ENCODE measurements around the gene HIVEP2. TPM values are rescaled to one million over a fixed set of nuclear protein-coding genes. Genes with fewer than 3 reads are reported as not detected.

Gene HIVEP2
- total RNA-seq, 1 donor = 28.9 TPM

DNA sequence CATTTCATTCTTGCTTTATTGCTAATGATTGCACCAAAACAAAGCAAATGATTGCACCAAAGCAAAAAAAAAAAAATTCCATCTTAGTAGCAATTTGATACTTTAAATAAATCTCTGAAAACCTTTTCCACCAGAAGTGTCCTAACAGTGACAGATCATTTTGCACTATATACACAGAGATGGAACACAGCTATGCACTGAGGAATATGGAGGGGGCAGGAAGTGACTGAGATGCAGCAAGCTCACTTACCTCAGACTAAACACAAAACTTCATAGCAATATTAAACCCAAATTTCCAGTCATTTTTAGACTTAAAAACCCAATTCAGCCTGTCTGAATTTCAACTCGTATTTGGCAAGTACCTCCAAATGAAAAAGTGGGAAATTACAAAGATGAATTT lies 41.2 kb downstream of the HIVEP2 start:
- TF ChIP-seq, protein P1, sequence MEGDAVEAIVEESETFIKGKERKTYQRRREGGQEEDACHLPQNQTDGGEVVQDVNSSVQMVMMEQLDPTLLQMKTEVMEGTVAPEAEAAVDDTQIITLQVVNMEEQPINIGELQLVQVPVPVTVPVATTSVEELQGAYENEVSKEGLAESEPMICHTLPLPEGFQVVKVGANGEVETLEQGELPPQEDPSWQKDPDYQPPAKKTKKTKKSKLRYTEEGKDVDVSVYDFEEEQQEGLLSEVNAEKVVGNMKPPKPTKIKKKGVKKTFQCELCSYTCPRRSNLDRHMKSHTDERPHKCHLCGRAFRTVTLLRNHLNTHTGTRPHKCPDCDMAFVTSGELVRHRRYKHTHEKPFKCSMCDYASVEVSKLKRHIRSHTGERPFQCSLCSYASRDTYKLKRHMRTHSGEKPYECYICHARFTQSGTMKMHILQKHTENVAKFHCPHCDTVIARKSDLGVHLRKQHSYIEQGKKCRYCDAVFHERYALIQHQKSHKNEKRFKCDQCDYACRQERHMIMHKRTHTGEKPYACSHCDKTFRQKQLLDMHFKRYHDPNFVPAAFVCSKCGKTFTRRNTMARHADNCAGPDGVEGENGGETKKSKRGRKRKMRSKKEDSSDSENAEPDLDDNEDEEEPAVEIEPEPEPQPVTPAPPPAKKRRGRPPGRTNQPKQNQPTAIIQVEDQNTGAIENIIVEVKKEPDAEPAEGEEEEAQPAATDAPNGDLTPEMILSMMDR (IDR thresholded peaks at IDR 0.05; ENCODE audit: insufficient read depth, low read depth, low read length) = no peak
- no peak overlapping the region for H3K4me3 ChIP-seq (ENCODE audit: low read depth, low read length)
- no peak for DNase-seq (ENCODE audit: low read depth)

- peak; percentile 98 for DNase-seq (ENCODE audit: low read depth)
- TF ChIP-seq, protein P1 (IDR thresholded peaks at IDR 0.05; ENCODE audit: insufficient read depth, low read depth, low read length) = no peak
- H3K4me3 ChIP-seq (ENCODE audit: low read depth, low read length) = peak overlapping the region; percentile 19
Observed at GRCh38 chr6:142902636-142903053, 42.3 kb downstream of the HIVEP2 start.

DNA sequence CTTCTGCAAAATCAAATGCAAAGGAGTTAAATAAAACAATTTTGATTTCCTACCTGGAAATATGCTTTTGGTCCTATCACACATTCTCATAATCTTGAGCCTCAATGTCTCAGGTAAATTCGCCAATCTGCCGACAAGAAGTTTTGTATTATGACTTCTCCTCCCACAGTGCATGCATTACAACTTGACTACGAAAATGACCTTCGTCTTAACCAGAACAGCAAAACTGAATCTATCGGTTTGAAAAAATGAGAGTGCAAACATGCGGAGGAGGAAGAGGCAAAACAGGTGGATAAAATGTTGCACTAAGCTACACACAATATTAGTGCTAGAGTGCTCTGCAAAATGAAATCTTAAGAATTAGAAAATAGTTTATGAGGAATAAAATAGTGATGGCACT lies 43.4 kb downstream of the HIVEP2 start:
- H3K4me3 ChIP-seq (ENCODE audit: low read depth, low read length) = no peak overlapping the region
- DNase-seq (ENCODE audit: low read depth) = no peak
- TF ChIP-seq, protein P1 (IDR thresholded peaks at IDR 0.05; ENCODE audit: insufficient read depth, low read depth, low read length) = no peak

DNA sequence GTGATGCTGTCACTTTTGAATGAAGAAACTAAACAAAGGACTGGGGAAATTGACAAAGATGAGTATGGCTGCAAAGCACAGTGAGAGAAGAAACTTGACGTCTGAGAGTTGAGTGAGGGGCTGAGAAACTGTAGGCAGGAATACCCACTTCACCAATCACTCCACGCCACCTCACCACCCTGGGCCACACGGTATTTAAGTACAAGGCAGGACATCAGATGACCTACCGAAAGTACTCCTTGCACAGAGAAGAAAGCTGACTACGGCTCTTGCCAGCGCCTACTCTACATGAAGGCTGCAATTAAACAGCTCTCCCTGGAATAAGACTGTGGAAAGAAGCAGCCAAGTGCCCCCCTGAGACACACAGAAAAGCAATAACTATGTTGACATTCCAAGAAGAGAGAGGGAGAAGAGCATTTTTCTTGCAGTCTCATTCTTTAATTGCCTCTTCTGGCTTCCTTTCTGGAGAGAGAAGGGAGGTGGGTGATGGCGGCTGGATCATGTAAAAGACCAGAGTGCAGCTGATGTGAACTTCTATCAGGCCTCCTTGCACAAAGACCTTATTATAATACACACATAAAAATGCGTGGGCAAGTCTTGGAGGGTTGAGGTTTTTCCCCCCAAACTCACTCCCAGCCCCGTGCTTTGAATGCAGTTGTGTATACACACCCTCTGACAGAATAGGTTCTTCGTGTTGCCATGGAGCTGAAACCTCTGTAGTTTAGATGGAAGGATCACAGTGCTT lies 44.6 kb downstream of the HIVEP2 start:
- TF ChIP-seq, protein P1 (IDR thresholded peaks at IDR 0.05; ENCODE audit: insufficient read depth, low read depth, low read length) = no peak
- DNase-seq (ENCODE audit: low read depth) = peak; percentile 67
- no peak overlapping the region for H3K4me3 ChIP-seq (ENCODE audit: low read depth, low read length)

DNA sequence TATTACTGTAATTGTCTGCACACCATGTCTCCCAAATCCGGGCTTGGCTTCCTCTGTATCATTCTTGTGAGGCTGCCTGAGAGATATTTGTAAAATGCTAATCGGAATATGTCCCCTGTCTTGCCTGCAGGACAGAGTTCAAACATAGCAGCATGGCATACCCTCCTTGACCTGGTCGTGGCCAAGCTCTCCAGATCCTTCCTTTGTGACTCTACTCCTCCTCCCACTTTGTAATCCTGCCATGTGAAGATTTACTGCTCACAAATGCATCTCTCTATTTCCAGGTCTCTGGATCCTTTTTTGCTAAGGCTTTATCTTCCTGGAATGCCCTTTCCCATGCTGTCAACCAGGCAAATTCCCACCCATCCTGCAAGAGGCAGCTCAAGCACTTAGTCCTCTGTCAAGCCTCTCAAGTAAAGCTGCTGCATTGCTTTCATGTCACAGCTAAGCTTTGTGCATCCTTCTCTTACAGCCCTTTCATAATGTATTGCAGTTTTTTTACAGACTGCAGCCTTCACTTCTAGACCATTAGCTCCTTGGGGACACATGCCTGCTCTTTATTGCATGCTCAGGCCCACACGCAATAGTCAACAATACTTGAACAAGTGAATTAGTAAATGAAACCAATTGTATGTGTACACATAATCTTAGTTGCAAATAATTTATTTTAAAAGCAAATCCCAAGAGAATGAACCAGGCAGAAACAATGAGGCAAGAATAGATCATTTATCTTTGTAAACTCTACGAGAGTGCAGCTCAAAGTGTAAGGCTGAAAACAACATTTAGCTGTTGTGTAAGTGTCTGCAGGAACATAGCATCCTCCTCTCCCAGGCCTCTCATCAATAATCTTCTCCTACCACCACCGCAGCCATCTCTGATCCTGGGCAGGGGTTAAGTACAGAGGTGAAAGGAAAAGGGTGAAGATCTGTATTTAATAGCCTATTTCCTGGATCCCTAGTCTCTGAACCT lies 45.8 kb downstream of the HIVEP2 start:
- DNase-seq (ENCODE audit: low read depth) = peak; percentile 42

GRCh38 chr6:142897659-142898058 lies 47.3 kb downstream of the HIVEP2 start:
- TF ChIP-seq, protein P1 (IDR thresholded peaks at IDR 0.05; ENCODE audit: insufficient read depth, low read depth, low read length) = no peak
- no peak overlapping the region for H3K4me3 ChIP-seq (ENCODE audit: low read depth, low read length)
- no peak for DNase-seq (ENCODE audit: low read depth)

More for the DNA sequence above, 45.8 kb downstream of the HIVEP2 start:
- no peak overlapping the region for H3K4me3 ChIP-seq (ENCODE audit: low read depth, low read length)
- TF ChIP-seq, protein P1 (IDR thresholded peaks at IDR 0.05; ENCODE audit: insufficient read depth, low read depth, low read length) = no peak
